Transverse colon (tissue), 4 donors: ENCODE data around the gene ADAM11. TPM values are rescaled to one million over a fixed set of nuclear protein-coding genes. Genes with fewer than 3 reads are reported as not detected.

ENCODE experiments used
- DNase-seq: peaks from one replicate; pipeline ENCODE4 v3.0.0-alpha.2; 2019
- H3K27ac ChIP-seq, 4 donors: fragments of 200-600 bp; sonication (generic); 2 replicates each; pipeline ENCODE4 v1.5.1; 2016 to 2018; ENCODE audit warnings: inconsistent platforms in 4 of 4
- H3K27me3 ChIP-seq: fragments of 200-600 bp; sonication (generic); 2 replicates; pipeline ENCODE4 v1.5.1; 2017; ENCODE audit warnings: inconsistent platforms
- H3K36me3 ChIP-seq, 4 donors: fragments of 200-600 bp; sonication (generic); 2 replicates each; pipeline ENCODE4 v1.5.1; 2017 to 2019; ENCODE audit warnings: inconsistent platforms in 4 of 4
- H3K4me1 ChIP-seq, 4 donors: fragments of 200-600 bp; sonication (generic); 2 replicates each; pipeline ENCODE4 v1.5.1; 2017 to 2020; ENCODE audit warnings: inconsistent platforms in 4 of 4
- H3K4me3 ChIP-seq, 4 donors: fragments of 200-600 bp; sonication (generic); 1 replicate in 1 of 4; 2 replicates in 3 of 4; pipeline versions ENCODE4 v1.5.1 to v1.6.1; 2017 to 2019; ENCODE audit warnings: inconsistent platforms in 4 of 4
- H3K9me3 ChIP-seq, 2 donors: fragments of 200-600 bp; sonication (generic); 2 replicates each; pipeline ENCODE4 v1.5.1; 2017 to 2019; ENCODE audit warnings: inconsistent platforms in 2 of 2
- CTCF ChIP-seq, 5 experiments: fragments of 200-600 bp in 3 of 5; fragments of 450-650 bp in 2 of 5; sonication (generic) in 3 of 5; IDR thresholded peaks; 1 replicate in 2 of 5; 2 replicates in 3 of 5; pipeline ENCODE4 v1.5.1; 2016 to 2017; ENCODE audit warnings: antibody characterized with exemption in 5 of 5, inconsistent platforms in 3 of 5, mild to moderate bottlenecking in 2 of 5, moderate library complexity in 1 of 5
- EP300 ChIP-seq: sonication (generic); formaldehyde crosslinking; IDR thresholded peaks from one replicate; pipeline ENCODE4 v1.6.1; 2017; ENCODE audit warnings: antibody characterized with exemption, low read depth
- POLR2A ChIP-seq: fragments of 450-650 bp; IDR thresholded peaks from one replicate; pipeline ENCODE4 v1.6.1; 2016; ENCODE audit warnings: antibody characterized with exemption, mild to moderate bottlenecking, moderate library complexity
- POLR2AphosphoS5 ChIP-seq, 3 donors: sonication (generic); formaldehyde crosslinking; IDR thresholded peaks; one replicate each; pipeline ENCODE4 v1.6.1; 2016; ENCODE audit warnings: antibody characterized with exemption in 3 of 3
- WGBS, 2 donors: methylation state at CpG; one replicate each; pipeline ENCODE4 v1.1.5; 2018; ENCODE audit warnings: low coverage in 1 of 2; 5-methylcytosine and 5-hydroxymethylcytosine counted together
- in situ Hi-C, 4 donors: fragments of 200-750 bp; cut with MboI; loops; one replicate each; pipeline versions ENCODE4 v1.15.0 to v1.15.1; 2017; ENCODE audit warnings: low sequenced_read_pairs in 3 of 4, low pct_ligation_motif_present in 1 of 4, low pct_unique_long_range_greater_than_20kb in 1 of 4
- intact Hi-C: fragments of 100-400 bp; cut with DNase I; formaldehyde crosslinking; loops from one replicate; pipeline ENCODE4 v1.15.1; 2023; ENCODE audit warnings: low total_unique reads
- total RNA-seq, 4 donors: library from RNA; depleted of rRNA; stranded (reverse); fragments of >200 nt; gene quantifications; one replicate each; pipeline ENCODE4 v1.1.0, GENCODE V29; 2016

The ADAM11 gene
- total RNA-seq, 4 donors from 2014 or later = 0.37 to 2.0 (median 0.72) TPM

- intact Hi-C loops = no loop called here
- no peak for DNase-seq
- WGBS, 2 donors = 47 to 51% methylated on average over 1 of the region's 1 CpG
- Histone ChIP-seq H3K27ac (peak overlapping the region; percentile 81 to 89 (median 86)), H3K9me3 (no peaks in the 10 kb centered on the region), H3K4me1 (peaks cover 0 to 20% (median 12%) of the 10 kb centered on the region in 4 donors), H3K27me3 (peaks cover 78% of the 10 kb centered on the region), H3K36me3 (no peaks in the 10 kb centered on the region), H3K4me3 (peak overlapping the region in 3 of 4 donors; percentile 44 to 67 (median 47))
- TF ChIP-seq POLR2A (no peak), CTCF (IDR thresholded peaks at IDR 0.05) (no peak), EP300 (no peak), POLR2AphosphoS5 (IDR thresholded peaks at IDR 0.05) (no peak)
- in situ Hi-C loops = no loop called here
These were observed 69.1 kb downstream of the ADAM11 start for GRCh38 chr17:44827863-44828262.

GRCh38 chr17:44828919-44829522, 70.2 kb downstream of the ADAM11 start:
- Histone ChIP-seq H3K27me3 (peaks cover 87% of the 10 kb centered on the region), H3K27ac (peak overlapping the region; percentile 81 to 89 (median 86)), H3K9me3 (no peaks in the 10 kb centered on the region), H3K4me1 (peaks cover 0 to 20% (median 12%) of the 10 kb centered on the region in 4 donors), H3K36me3 (no peaks in the 10 kb centered on the region), H3K4me3 (peak overlapping the region; percentile 44 to 67 (median 56))
- TF ChIP-seq POLR2AphosphoS5 (IDR thresholded peaks at IDR 0.05) (peak in 1 of 3 donors; percentile 29), CTCF (IDR thresholded peaks at IDR 0.05) (no peak), POLR2A (no peak), EP300 (no peak)
- whole genome bisulfite sequencing, 2 donors = 5 to 7% methylated on average over 10 to 21 of the region's 21 CpGs
- intact Hi-C loops (no loop called here), in situ Hi-C loops (no loop called here)
- no peak for DNase-seq

GRCh38 chr17:44829523-44830358, 71.0 kb downstream of the ADAM11 start, which contains the start of gene GJC1:
Gene GJC1 (minus strand): TSS chr17:44830287. CDS start chr17:44805817, 24,470 bp downstream.
- DNase-seq = peak; percentile 10

More at GRCh38 chr17:44829523-44830358, 71.0 kb downstream of the ADAM11 start, which contains the start of gene GJC1:
- 1% methylated on average over 14 to 92 of the region's 123 CpGs for WGBS, 2 donors
- intact Hi-C loops (no loop called here), in situ Hi-C loops (no loop called here)
- Histone ChIP-seq H3K27me3 (peaks cover 94% of the 10 kb centered on the region), H3K36me3 (no peaks in the 10 kb centered on the region), H3K4me1 (peaks cover 0 to 20% (median 12%) of the 10 kb centered on the region in 4 donors), H3K4me3 (peak within 1 kb of the TSS; percentile 44 to 67 (median 56)), H3K27ac (peak within 1 kb of the TSS; percentile 81 to 89 (median 86)), H3K9me3 (no peaks in the 10 kb centered on the region)
- TF ChIP-seq EP300 (no peak), CTCF (IDR thresholded peaks at IDR 0.05) (no peak), POLR2AphosphoS5 (IDR thresholded peaks at IDR 0.05) (no peak), POLR2A (no peak)
